ENCODE measurements around the gene SLC6A8. TPM values are rescaled to one million over a fixed set of nuclear protein-coding genes. Genes with fewer than 3 reads are reported as not detected.
A peak's percentile ranks its signal among the peaks of the same experiment; 100 is the strongest.

The SLC6A8 gene
- total and polyA plus RNA-seq, 2 donors (not counting 1 experiment from before 2014, with no cell fraction given), result 0.49 to 2.9 TPM

GRCh38 chrX:153672531-153673427, 14.9 kb upstream of the SLC6A8 start:
- ChIA-PET POLR2A (no interaction called here), CTCF (no interaction called here)
- Histone ChIP-seq H3K27me3 (replicated peaks in 1 of 4; ENCODE audit: control extremely low read depth in 1 of 4, control insufficient read depth in 3 of 4, insufficient read depth in 4 of 4, low read length in 3 of 4) (peaks cover 0 to 20% (median 0%) of the 10 kb centered on the region in 4 experiments), H3K9ac (ENCODE audit: low read length) (no peak overlapping the region), H3K4me1 (ENCODE audit: control insufficient read depth in 2 of 2, insufficient read depth in 2 of 2, low read length in 2 of 2) (peaks cover 0 to 6% of the 10 kb centered on the region in 2 donors), H3K36me3 (replicated peaks in 1 of 2; ENCODE audit: control extremely low read depth in 1 of 2, control insufficient read depth in 1 of 2, extremely low read depth in 1 of 2, insufficient read depth in 2 of 2, low read length in 1 of 2) (no peaks in the 10 kb centered on the region), H3K79me2 (ENCODE audit: control insufficient read depth, insufficient read depth, low read length) (no peaks in the 10 kb centered on the region), H3K4me3 (ENCODE audit: control extremely low read depth in 1 of 5, extremely low read depth in 1 of 5, insufficient read depth in 1 of 5, low read depth in 2 of 5, low read length in 4 of 5) (no peak overlapping the region), H3K27ac (ENCODE audit: low read length in 2 of 2) (no peak overlapping the region), H2AFZ (ENCODE audit: insufficient read depth, low read depth, low read length, poor library complexity, severe bottlenecking) (no peak overlapping the region), H4K20me1 (ENCODE audit: control insufficient read depth, insufficient read depth, low read length, poor library complexity, severe bottlenecking) (no peaks in the 10 kb centered on the region), H3K9me3 (ENCODE audit: control extremely low read depth in 1 of 3, control insufficient read depth in 2 of 3, insufficient read depth in 1 of 3, low read length in 2 of 3) (no peaks in the 10 kb centered on the region), H3K4me2 (replicated peaks; ENCODE audit: low read depth, low read length, poor library complexity, severe bottlenecking) (peak overlapping the region; percentile 40)
- Mint-ChIP-seq H3K9me3 (ENCODE audit: insufficient read depth) (no peaks in the 10 kb centered on the region), H3K27me3 (peaks cover 23% of the 10 kb centered on the region), H3K4me1 (peaks cover 9% of the 10 kb centered on the region), H3K4me3 (no peak overlapping the region), H3K27ac (no peak overlapping the region)
- DNase-seq (no peak), ATAC-seq (ENCODE audit: low read depth) (no peak)
- 23% methylated on average over 12 of the region's 53 CpGs for WGBS (ENCODE audit: insufficient coverage)
- TF ChIP-seq EZH2 (IDR thresholded peaks at IDR 0.05; ENCODE audit: borderline replicate concordance, insufficient read depth, low read depth, low read length, poor library complexity, severe bottlenecking) (no peak), CTCF (IDR thresholded peaks at IDR 0.05) (no peak)
- intact Hi-C loops (cut with micrococcal nuclease), result no loop called here

Data from B cell (primary cell).